ENCODE results near the gene MAL. TPM values are rescaled to one million over a fixed set of nuclear protein-coding genes. Genes with fewer than 3 reads are reported as not detected.

Gene MAL
- 100 to 1,000 TPM; 267 to 368 (median 329) TPM for polyA plus RNA-seq (ENCODE audit: insufficient read length in 4 of 4)

GRCh38 chr2:95025406-95026319 lies at the start of gene MAL:
MAL (plus strand) TSS chr2:95025708; CDS start chr2:95025793, 85 bp downstream.
- DNase-seq (ENCODE audit: low read depth in 4 of 4, low spot score in 2 of 4): peak in 1 of 4 donors; percentile 44

GRCh38 chr2:94977826-94978225 lies 47.7 kb upstream of the MAL start:
- no peak for DNase-seq (ENCODE audit: low read depth in 4 of 4, low spot score in 2 of 4)

- DNase-seq (ENCODE audit: low read depth in 4 of 4, low spot score in 2 of 4): no peak
Observed at GRCh38 chr2:94978917-94979316, 46.6 kb upstream of the MAL start.

GRCh38 chr2:94979406-94980375 lies 45.8 kb upstream of the MAL start:
- DNase-seq (ENCODE audit: low read depth in 4 of 4, low spot score in 2 of 4): no peak

- no peak for DNase-seq (ENCODE audit: low read depth in 4 of 4, low spot score in 2 of 4)
Observed at GRCh38 chr2:94980406-94980805, 45.1 kb upstream of the MAL start.

- DNase-seq (ENCODE audit: low read depth in 4 of 4, low spot score in 2 of 4): no peak
Observed at GRCh38 chr2:94982156-94982555, 43.4 kb upstream of the MAL start.

- no peak for DNase-seq (ENCODE audit: low read depth in 4 of 4, low spot score in 2 of 4)
Observed at GRCh38 chr2:94982675-94983074, 42.8 kb upstream of the MAL start.

- DNase-seq (ENCODE audit: low read depth in 4 of 4, low spot score in 2 of 4): no peak
Observed at GRCh38 chr2:94984964-94985575, 40.4 kb upstream of the MAL start.

GRCh38 chr2:94985636-94986035 lies 39.9 kb upstream of the MAL start:
- DNase-seq (ENCODE audit: low read depth in 4 of 4, low spot score in 2 of 4): no peak

GRCh38 chr2:94986392-94986963 lies 39.0 kb upstream of the MAL start:
- no peak for DNase-seq (ENCODE audit: low read depth in 4 of 4, low spot score in 2 of 4)

- DNase-seq (ENCODE audit: low read depth in 4 of 4, low spot score in 2 of 4): no peak
Observed at GRCh38 chr2:94987074-94988020, 38.2 kb upstream of the MAL start.

- DNase-seq (ENCODE audit: low read depth in 4 of 4, low spot score in 2 of 4): no peak
Observed at GRCh38 chr2:94990956-94991355, 34.6 kb upstream of the MAL start.

GRCh38 chr2:94992360-94992759 lies 33.1 kb upstream of the MAL start:
- DNase-seq (ENCODE audit: low read depth in 4 of 4, low spot score in 2 of 4): no peak

- DNase-seq (ENCODE audit: low read depth in 4 of 4, low spot score in 2 of 4): no peak
Observed at GRCh38 chr2:94993176-94994062, 32.1 kb upstream of the MAL start.

- no peak for DNase-seq (ENCODE audit: low read depth in 4 of 4, low spot score in 2 of 4)
Observed at GRCh38 chr2:94994063-94994913, 31.2 kb upstream of the MAL start.

GRCh38 chr2:94994914-94995552 lies 30.5 kb upstream of the MAL start:
- no peak for DNase-seq (ENCODE audit: low read depth in 4 of 4, low spot score in 2 of 4)

Data from left renal cortex interstitium (tissue), 4 donors.